Kidney epithelial cell (primary cell): Measurements from ENCODE around the gene ALDOA. TPM values are rescaled to one million over a fixed set of nuclear protein-coding genes. Genes with fewer than 3 reads are reported as not detected.

Experiments
- DNase-seq: peaks from one replicate; pipeline ENCODE4 v3.0.0-alpha.2; 2010; ENCODE audit warnings: low read depth
- H3K27me3 ChIP-seq: 2 replicates; pipeline ENCODE4 v1.6.0; 2011; ENCODE audit warnings: low read length; ENCODE audit not compliant: control insufficient read depth, insufficient read depth
- H3K36me3 ChIP-seq: 2 replicates; pipeline ENCODE4 v1.5.1; 2011; ENCODE audit warnings: low read length; ENCODE audit not compliant: control insufficient read depth, insufficient read depth
- H3K4me3 ChIP-seq: 2 replicates; pipeline ENCODE4 v1.5.1; 2011; ENCODE audit warnings: low read depth, mild to moderate bottlenecking, control low read depth, low read length
- CTCF ChIP-seq: IDR thresholded peaks from 2 replicates; pipeline ENCODE4 v1.5.1; 2011; ENCODE audit warnings: mild to moderate bottlenecking, moderate library complexity, low read length, control low read depth, inconsistent platforms; ENCODE audit not compliant: insufficient read depth, poor library complexity, severe bottlenecking
- total RNA-seq: library from RNA; depleted of rRNA; stranded (reverse); fragments of >200 nt; gene quantifications from 2 replicates; pipeline ENCODE4 v1.2.3, GENCODE V29; 2015

ALDOA gene
- total RNA-seq, 1 donor from 2014 or later = 826 TPM

- no peak for DNase-seq
- Histone ChIP-seq H3K36me3 (no peaks in the 10 kb centered on the region), H3K27me3 (no peaks in the 10 kb centered on the region), H3K4me3 (no peak overlapping the region)
- TF ChIP-seq CTCF = no peak
Measured at GRCh38 chr16:30087181-30087898, 21.8 kb downstream of the ALDOA start.

GRCh38 chr16:30088237-30088831 is 22.8 kb downstream of the ALDOA start:
- no peaks in the 10 kb centered on the region for H3K27me3 ChIP-seq
- no peak for DNase-seq
- TF ChIP-seq CTCF = no peak

GRCh38 chr16:30088832-30089624 is 23.5 kb downstream of the ALDOA start:
- DNase-seq = no peak
- Histone ChIP-seq H3K36me3 (no peaks in the 10 kb centered on the region), H3K4me3 (no peak overlapping the region), H3K27me3 (no peaks in the 10 kb centered on the region)
- no peak for TF ChIP-seq CTCF

More at GRCh38 chr16:30088237-30088831, 22.8 kb downstream of the ALDOA start:
- Histone ChIP-seq H3K36me3 (no peaks in the 10 kb centered on the region), H3K4me3 (no peak overlapping the region)

GRCh38 chr16:30090610-30091331 is 25.2 kb downstream of the ALDOA start:
- no peak overlapping the region for H3K4me3 ChIP-seq
- H3K27me3 ChIP-seq = no peaks in the 10 kb centered on the region
- no peak for DNase-seq
- TF ChIP-seq CTCF = no peak
- no peaks in the 10 kb centered on the region for H3K36me3 ChIP-seq

GRCh38 chr16:30091474-30092372 is 26.2 kb downstream of the ALDOA start, which contains the start of gene TBX6:
Gene TBX6 (minus strand): TSS chr16:30091924. CDS start chr16:30091193, 731 bp downstream.
- Histone ChIP-seq H3K36me3 (no peaks in the 10 kb centered on the region), H3K4me3 (peak within 1 kb of the TSS; percentile 47), H3K27me3 (no peaks in the 10 kb centered on the region)
- peak; percentile 66 for TF ChIP-seq CTCF
- DNase-seq = peak; percentile 53
